ENCODE data around the gene PON1. TPM values are rescaled to one million over a fixed set of nuclear protein-coding genes. Genes with fewer than 3 reads are reported as not detected.

Gene PON1
- total RNA-seq, 1 donor from 2014 or later = not detected

- no peaks in the 10 kb centered on the region for H3K36me3 ChIP-seq (ENCODE audit: control insufficient read depth, insufficient read depth, low read length)
- H3K4me3 ChIP-seq (ENCODE audit: low read depth, low read length) = no peak overlapping the region
- no peak for TF ChIP-seq CTCF (IDR thresholded peaks at IDR 0.05; ENCODE audit: insufficient read depth, low read length, poor library complexity, severe bottlenecking)
- no peaks in the 10 kb centered on the region for H3K27me3 ChIP-seq (ENCODE audit: control insufficient read depth, insufficient read depth, low read length)
- DNase-seq (ENCODE audit: low read depth) = no peak
Measured at GRCh38 chr7:95253986-95254385, 70.3 kb downstream of the PON1 start.

GRCh38 chr7:95251966-95252365 is 72.4 kb downstream of the PON1 start:
- no peak overlapping the region for H3K4me3 ChIP-seq (ENCODE audit: low read depth, low read length)

GRCh38 chr7:95250571-95250970 is 73.8 kb downstream of the PON1 start:
- no peak for TF ChIP-seq CTCF (IDR thresholded peaks at IDR 0.05; ENCODE audit: insufficient read depth, low read length, poor library complexity, severe bottlenecking)
- H3K36me3 ChIP-seq (ENCODE audit: control insufficient read depth, insufficient read depth, low read length) = no peaks in the 10 kb centered on the region
- no peak overlapping the region for H3K4me3 ChIP-seq (ENCODE audit: low read depth, low read length)
- DNase-seq (ENCODE audit: low read depth) = no peak
- no peaks in the 10 kb centered on the region for H3K27me3 ChIP-seq (ENCODE audit: control insufficient read depth, insufficient read depth, low read length)

More at GRCh38 chr7:95251966-95252365, 72.4 kb downstream of the PON1 start:
- DNase-seq (ENCODE audit: low read depth) = no peak
- no peaks in the 10 kb centered on the region for H3K36me3 ChIP-seq (ENCODE audit: control insufficient read depth, insufficient read depth, low read length)
- no peak for TF ChIP-seq CTCF (IDR thresholded peaks at IDR 0.05; ENCODE audit: insufficient read depth, low read length, poor library complexity, severe bottlenecking)
- no peaks in the 10 kb centered on the region for H3K27me3 ChIP-seq (ENCODE audit: control insufficient read depth, insufficient read depth, low read length)

Other genes starting within 250 kb of the PON1 start
- not detected in 2 replicates for gene PON3, start 71.8 kb upstream of the PON1 start, total RNA-seq
- gene PON2, start 110.5 kb upstream of the PON1 start, total RNA-seq = 71.7 and 77.5 TPM in 2 replicates
- gene ASB4, start 161.4 kb upstream of the PON1 start, total RNA-seq = not detected in 2 replicates